GM23338 (cell line): ENCODE results near the gene TOGARAM1. TPM values are rescaled to one million over a fixed set of nuclear protein-coding genes. Genes with fewer than 3 reads are reported as not detected.

ENCODE experiments used
- ATAC-seq: fragments of 200-7000 bp; cut with Tn5 transposase; 3 replicates; pipeline ENCODE4 v1.9.1; 2020
- DNase-seq: peaks from one replicate; pipeline ENCODE4 v3.0.0-alpha.2; 2015; ENCODE audit warnings: low spot score
- H2AFZ ChIP-seq: fragments of 200-600 bp; sonication (generic); 2 replicates; pipeline ENCODE4 v1.8.0; 2016; ENCODE audit warnings: antibody characterized with exemption, mild to moderate bottlenecking, moderate library complexity
- H3F3A ChIP-seq: fragments of 200-600 bp; sonication (generic); replicated peaks from 2 replicates; pipeline ENCODE4 v1.8.0; 2017; ENCODE audit warnings: antibody characterized with exemption, mixed run types, low read depth
- H3K27ac ChIP-seq: fragments of 200-600 bp; sonication (generic); 2 replicates; pipeline ENCODE4 v1.6.1; 2016; ENCODE audit warnings: low read depth
- H3K27me3 ChIP-seq: fragments of 200-600 bp; sonication (generic); 2 replicates; pipeline ENCODE4 v1.8.0; 2016; ENCODE audit warnings: mild to moderate bottlenecking, mixed run types, moderate library complexity; ENCODE audit not compliant: insufficient read depth
- H3K36me3 ChIP-seq: fragments of 200-600 bp; sonication (generic); 2 replicates; pipeline ENCODE4 v1.8.0; 2016; ENCODE audit warnings: mild to moderate bottlenecking; ENCODE audit not compliant: insufficient read depth
- H3K4me1 ChIP-seq: fragments of 200-600 bp; sonication (generic); 2 replicates; pipeline ENCODE4 v1.8.0; 2016; ENCODE audit warnings: mild to moderate bottlenecking, moderate library complexity; ENCODE audit not compliant: insufficient read depth
- H3K4me2 ChIP-seq: fragments of 200-600 bp; sonication (generic); 2 replicates; pipeline ENCODE4 v1.7.1; 2017; ENCODE audit warnings: mixed run types
- H3K4me3 ChIP-seq: fragments of 200-600 bp; sonication (generic); 2 replicates; pipeline ENCODE4 v1.6.1; 2016; ENCODE audit warnings: mixed run types
- H3K79me2 ChIP-seq: fragments of 200-600 bp; sonication (generic); replicated peaks from 2 replicates; pipeline ENCODE4 v1.8.0; 2017; ENCODE audit warnings: mild to moderate bottlenecking; ENCODE audit not compliant: insufficient read depth
- H3K9me2 ChIP-seq: fragments of 200-600 bp; sonication (generic); 2 replicates; pipeline ENCODE4 v1.8.0; 2017; ENCODE audit not compliant: insufficient read depth
- H4K20me1 ChIP-seq: fragments of 200-600 bp; sonication (generic); replicated peaks from 2 replicates; pipeline ENCODE4 v1.8.0; 2017; ENCODE audit warnings: mild to moderate bottlenecking; ENCODE audit not compliant: insufficient read depth
- H3K27ac Mint-ChIP-seq: 2 replicates; pipeline ENCODE4 v1.8.0; 2020; ENCODE audit warnings: inconsistent platforms, mild to moderate bottlenecking, moderate library complexity, mixed read lengths
- H3K27me3 Mint-ChIP-seq: 3 replicates; pipeline ENCODE4 v1.8.0; 2022; ENCODE audit warnings: low read depth, mild to moderate bottlenecking, moderate library complexity, mixed read lengths, inconsistent platforms; ENCODE audit not compliant: insufficient read depth, poor library complexity
- H3K36me3 Mint-ChIP-seq: 3 replicates; pipeline ENCODE4 v1.8.0; 2021; ENCODE audit warnings: low read depth, mild to moderate bottlenecking, inconsistent platforms, moderate library complexity, mixed read lengths
- H3K4me1 Mint-ChIP-seq: 3 replicates; pipeline ENCODE4 v1.8.0; 2020; ENCODE audit warnings: mild to moderate bottlenecking, inconsistent platforms, mixed read lengths
- H3K4me3 Mint-ChIP-seq: 3 replicates; pipeline ENCODE4 v1.8.0; 2021; ENCODE audit warnings: moderate library complexity, mild to moderate bottlenecking, inconsistent platforms, mixed read lengths
- H3K9me3 Mint-ChIP-seq: 3 replicates; pipeline ENCODE4 v1.8.0; 2020; ENCODE audit warnings: moderate library complexity, mild to moderate bottlenecking, inconsistent platforms, mixed read lengths
- CTCF ChIP-seq, 2 experiments: fragments of 200-600 bp in 1 of 2; sonication (generic) in 1 of 2; conservative IDR thresholded peaks; 2 replicates each; pipeline versions ENCODE4 v1.5.1 to v1.6.1; 2016 to 2017; ENCODE audit warnings: antibody characterized with exemption in 2 of 2, low read depth in 2 of 2, mild to moderate bottlenecking in 2 of 2, moderate library complexity in 1 of 2
- ETS1 ChIP-seq: IDR thresholded peaks from 2 replicates; pipeline ENCODE4 v1.6.1; 2016; ENCODE audit warnings: antibody characterized with exemption
- EZH2 ChIP-seq: fragments of 200-600 bp; sonication (generic); IDR thresholded peaks from one replicate; pipeline ENCODE4 v1.8.0; 2017; ENCODE audit warnings: antibody characterized with exemption, mild to moderate bottlenecking, low read depth; ENCODE audit not compliant: unreplicated experiment
- EZH2phosphoT487 ChIP-seq: fragments of 200-600 bp; sonication (generic); IDR thresholded peaks from one replicate; pipeline ENCODE4 v1.8.1; 2018; ENCODE audit warnings: antibody characterized with exemption; ENCODE audit not compliant: unreplicated experiment
- JUNB ChIP-seq: IDR thresholded peaks from one replicate; pipeline ENCODE4 v1.6.1; 2016; ENCODE audit warnings: antibody characterized with exemption; ENCODE audit not compliant: unreplicated experiment
- POLR2AphosphoS5 ChIP-seq: IDR thresholded peaks from 2 replicates; pipeline ENCODE4 v1.6.1; 2016; ENCODE audit warnings: antibody characterized with exemption, low read depth
- REST ChIP-seq: IDR thresholded peaks from one replicate; pipeline ENCODE4 v1.6.1; 2018; ENCODE audit warnings: antibody characterized with exemption; ENCODE audit not compliant: unreplicated experiment
- STAT1 ChIP-seq: IDR thresholded peaks from one replicate; pipeline ENCODE4 v1.6.1; 2016; ENCODE audit warnings: antibody characterized with exemption; ENCODE audit not compliant: unreplicated experiment
- ZNF114 ChIP-seq: fragments of 250-450 bp; sonication (Bioruptor Pico); IDR thresholded peaks from 2 replicates; pipeline ENCODE4 v1.5.0; 2020; ENCODE audit warnings: mild to moderate bottlenecking, moderate library complexity
- ZNF331 ChIP-seq: fragments of 250-450 bp; sonication (Bioruptor Pico); IDR thresholded peaks from 2 replicates; pipeline ENCODE4 v1.5.0; 2020; ENCODE audit warnings: low read depth, mild to moderate bottlenecking, moderate library complexity
- ZNF462 ChIP-seq: fragments of 250-450 bp; sonication (Bioruptor Pico); IDR thresholded peaks from 2 replicates; pipeline ENCODE4 v1.5.0; 2020; ENCODE audit warnings: mild to moderate bottlenecking, moderate library complexity
- polyA plus RNA-seq: library from polyadenylated mRNA; unstranded; fragments of >200 nt; fragmentation: Nextera tagmentation; extraction: Ambion mirVana; gene quantifications from 2 replicates; pipeline ENCODE4 v1.2.1, GENCODE V29; 2016
- total RNA-seq: library from RNA; depleted of rRNA; stranded (reverse); fragments of >200 nt; shearing (Covaris generic); gene quantifications from 2 replicates; pipeline ENCODE4 v1.2.3, GENCODE V29; 2014

TOGARAM1 gene
- total and polyA plus RNA-seq, 2 experiments from 2014 or later = 9.6 to 9.8 TPM

GRCh38 chr14:45118594-45118993 lies 156.6 kb downstream of the TOGARAM1 start:
- ATAC-seq (no peak), DNase-seq (no peak)
- Histone ChIP-seq H3K27me3 (no peaks in the 10 kb centered on the region), H3F3A (no peaks in the 10 kb centered on the region; the same call in 1 of the 2 replicates), H3K4me2 (no peak overlapping the region), H3K9me2 (no peaks in the 10 kb centered on the region), H2AFZ (no peak overlapping the region), H3K36me3 (peaks cover 63% of the 10 kb centered on the region), H3K4me3 (no peak overlapping the region), H3K27ac (no peak overlapping the region), H4K20me1 (peaks cover 16% of the 10 kb centered on the region), H3K79me2 (no peaks in the 10 kb centered on the region), H3K4me1 (no peaks in the 10 kb centered on the region)
- H3K27ac Mint-ChIP-seq = no peak overlapping the region
- H3K27me3 Mint-ChIP-seq = no peaks in the 10 kb centered on the region
- peaks cover 79% of the 10 kb centered on the region for H3K36me3 Mint-ChIP-seq
- TF ChIP-seq EZH2 (no peak), REST (no peak), CTCF (conservative IDR thresholded peaks at IDR 0.05; ENCODE audit: low read depth in 2 of 2) (no peak), ZNF331 (CRISPR knock-in tag) (no peak), ETS1 (no peak), POLR2AphosphoS5 (no peak), ZNF462 (CRISPR knock-in tag) (no peak), STAT1 (no peak), JUNB (no peak), EZH2phosphoT487 (no peak), ZNF114 (CRISPR knock-in tag) (no peak)
- H3K9me3 Mint-ChIP-seq = no peaks in the 10 kb centered on the region
- H3K4me3 Mint-ChIP-seq = no peak overlapping the region
- H3K4me1 Mint-ChIP-seq = no peaks in the 10 kb centered on the region
